22Rv1 (cell line): ENCODE results near the gene TMEM61.

Experiments used
- CTCF ChIP-seq: fragments of 450-650 bp; IDR thresholded peaks from 2 replicates; pipeline ENCODE4 v1.5.1; 2017; ENCODE audit warnings: mild to moderate bottlenecking
- ZFX ChIP-seq: fragments of 450-650 bp; IDR thresholded peaks from 2 replicates; pipeline ENCODE4 v1.6.1; 2017; ENCODE audit warnings: antibody characterized with exemption, borderline replicate concordance

DNA sequence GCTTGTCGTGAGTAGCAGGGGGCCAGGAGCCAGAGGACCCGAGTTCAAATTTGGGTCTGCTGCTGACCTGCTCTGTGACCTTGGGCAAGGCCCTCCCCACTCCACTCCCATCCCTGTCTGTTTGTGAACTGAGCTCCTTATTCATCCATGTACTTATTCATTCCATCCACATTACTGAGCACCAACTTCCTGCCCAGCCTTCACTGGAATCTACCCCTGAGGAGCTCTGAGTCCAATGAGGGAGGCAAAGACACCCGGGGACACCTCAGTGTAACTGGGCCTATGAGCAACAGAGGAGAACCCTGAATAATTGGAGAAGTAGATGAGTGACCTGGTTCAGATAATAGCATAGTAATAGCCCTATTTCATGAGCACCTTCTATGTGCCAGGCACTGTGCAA is 27.2 kb downstream of the TMEM61 start:
- no peak for TF ChIP-seq CTCF
- TF ChIP-seq ZFX, result no peak
